HEK293T (cell line): ENCODE data around the gene PPIE.
"Not testable (repeated sequence)": the region's sequence is repeated elsewhere in the genome, so short reads cannot be mapped to it uniquely, and the experiment has no call there.

Experiments used
- CTCF ChIA-PET: fragments of 350-600 bp; formaldehyde crosslinking; extraction: SDS; loops from one replicate; lab custom pipeline; 2021; ENCODE audit warnings: antibody characterized with exemption, inconsistent platforms; lab: Yijun Ruan, JAX
- POLR2A ChIA-PET: fragments of 350-600 bp; formaldehyde crosslinking; extraction: SDS; loops from one replicate; lab custom pipeline; 2020; ENCODE audit warnings: antibody characterized with exemption, inconsistent platforms; lab: Yijun Ruan, JAX
- DNase-seq: peaks from one replicate; pipeline ENCODE4 v3.0.0; 2012; ENCODE audit warnings: mixed read lengths; ENCODE audit errors: extremely low spot score
- ARNT ChIP-seq: fragments of 450-650 bp; IDR thresholded peaks from 2 replicates; pipeline ENCODE4 v1.6.1; 2017; ENCODE audit warnings: mild to moderate bottlenecking
- BHLHE40 ChIP-seq: fragments of 450-650 bp; IDR thresholded peaks from 2 replicates; pipeline ENCODE4 v1.6.1; 2016; ENCODE audit warnings: mild to moderate bottlenecking, moderate library complexity, borderline replicate concordance
- CTBP1 ChIP-seq: fragments of 450-650 bp; IDR thresholded peaks from 2 replicates; pipeline ENCODE4 v1.6.1; 2016; ENCODE audit warnings: borderline replicate concordance
- ELF4 ChIP-seq: fragments of 450-650 bp; IDR thresholded peaks from 2 replicates; pipeline ENCODE4 v1.6.1; 2017; ENCODE audit warnings: antibody characterized with exemption
- FOXA1 ChIP-seq: fragments of 450-650 bp; IDR thresholded peaks from 2 replicates; pipeline ENCODE4 v1.6.1; 2016; ENCODE audit warnings: mild to moderate bottlenecking
- FOXM1 ChIP-seq: fragments of 450-650 bp; IDR thresholded peaks from 2 replicates; pipeline ENCODE4 v1.6.1; 2017; ENCODE audit warnings: mild to moderate bottlenecking, borderline replicate concordance
- HDGF ChIP-seq: fragments of 450-650 bp; IDR thresholded peaks from 2 replicates; pipeline ENCODE4 v1.6.1; 2017; ENCODE audit warnings: antibody characterized with exemption, borderline replicate concordance
- L3MBTL2 ChIP-seq: fragments of 450-650 bp; conservative IDR thresholded peaks from 2 replicates; pipeline ENCODE4 v1.6.1; 2016; ENCODE audit warnings: mild to moderate bottlenecking
- LEF1 ChIP-seq: fragments of 450-650 bp; IDR thresholded peaks from 2 replicates; pipeline ENCODE4 v1.6.1; 2017; ENCODE audit warnings: mild to moderate bottlenecking, borderline replicate concordance
- NFRKB ChIP-seq: fragments of 450-650 bp; IDR thresholded peaks from 2 replicates; pipeline ENCODE4 v1.6.1; 2016; ENCODE audit warnings: mild to moderate bottlenecking, moderate library complexity
- SP1 ChIP-seq: fragments of 450-650 bp; IDR thresholded peaks from 2 replicates; pipeline ENCODE4 v1.6.1; 2017
- SUZ12 ChIP-seq: fragments of 450-650 bp; IDR thresholded peaks from 2 replicates; pipeline ENCODE4 v1.6.1; 2016; ENCODE audit warnings: mild to moderate bottlenecking
- TARDBP ChIP-seq: fragments of 450-650 bp; IDR thresholded peaks from 2 replicates; pipeline ENCODE4 v1.6.1; 2016
- ZNF384 ChIP-seq: fragments of 450-650 bp; IDR thresholded peaks from 2 replicates; pipeline ENCODE4 v1.6.1; 2016

The PPIE gene

DNA sequence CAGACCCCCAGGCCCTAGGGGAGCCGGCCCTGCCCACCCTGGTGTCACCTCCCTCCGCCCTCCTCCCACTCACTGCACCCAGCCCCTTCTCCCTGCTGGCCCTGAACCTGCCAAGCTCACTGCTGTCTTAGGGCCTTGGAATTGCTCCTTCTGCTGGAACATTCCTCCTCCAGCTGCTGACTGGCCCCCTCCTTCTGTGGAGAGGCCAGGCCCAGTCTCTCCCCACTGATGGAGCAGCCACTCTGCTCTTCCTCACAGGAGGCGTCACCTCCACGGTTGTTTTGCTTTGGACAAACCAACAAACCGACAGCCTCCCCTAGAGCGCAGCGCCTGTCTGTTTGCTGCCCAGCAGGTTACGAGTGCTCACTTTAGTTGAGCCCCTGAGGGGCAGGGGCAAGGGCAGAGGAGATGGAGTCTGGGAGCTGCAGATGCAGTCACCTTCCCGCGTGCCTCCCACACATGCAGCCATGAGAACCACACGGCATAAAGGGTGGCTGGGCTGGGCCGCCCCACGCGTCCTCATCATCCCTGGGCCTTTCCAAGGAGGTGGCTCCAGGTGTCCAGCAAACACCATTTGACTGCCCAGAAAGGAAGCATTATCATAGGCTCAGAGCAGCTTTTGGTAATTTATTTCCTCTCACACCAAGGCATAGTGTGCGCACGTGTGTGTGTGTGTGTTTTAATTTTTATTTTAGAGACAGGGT lies 23.0 kb downstream of the PPIE start:
- POLR2A ChIA-PET, result no interaction called here
- DNase-seq, result no peak

DNA sequence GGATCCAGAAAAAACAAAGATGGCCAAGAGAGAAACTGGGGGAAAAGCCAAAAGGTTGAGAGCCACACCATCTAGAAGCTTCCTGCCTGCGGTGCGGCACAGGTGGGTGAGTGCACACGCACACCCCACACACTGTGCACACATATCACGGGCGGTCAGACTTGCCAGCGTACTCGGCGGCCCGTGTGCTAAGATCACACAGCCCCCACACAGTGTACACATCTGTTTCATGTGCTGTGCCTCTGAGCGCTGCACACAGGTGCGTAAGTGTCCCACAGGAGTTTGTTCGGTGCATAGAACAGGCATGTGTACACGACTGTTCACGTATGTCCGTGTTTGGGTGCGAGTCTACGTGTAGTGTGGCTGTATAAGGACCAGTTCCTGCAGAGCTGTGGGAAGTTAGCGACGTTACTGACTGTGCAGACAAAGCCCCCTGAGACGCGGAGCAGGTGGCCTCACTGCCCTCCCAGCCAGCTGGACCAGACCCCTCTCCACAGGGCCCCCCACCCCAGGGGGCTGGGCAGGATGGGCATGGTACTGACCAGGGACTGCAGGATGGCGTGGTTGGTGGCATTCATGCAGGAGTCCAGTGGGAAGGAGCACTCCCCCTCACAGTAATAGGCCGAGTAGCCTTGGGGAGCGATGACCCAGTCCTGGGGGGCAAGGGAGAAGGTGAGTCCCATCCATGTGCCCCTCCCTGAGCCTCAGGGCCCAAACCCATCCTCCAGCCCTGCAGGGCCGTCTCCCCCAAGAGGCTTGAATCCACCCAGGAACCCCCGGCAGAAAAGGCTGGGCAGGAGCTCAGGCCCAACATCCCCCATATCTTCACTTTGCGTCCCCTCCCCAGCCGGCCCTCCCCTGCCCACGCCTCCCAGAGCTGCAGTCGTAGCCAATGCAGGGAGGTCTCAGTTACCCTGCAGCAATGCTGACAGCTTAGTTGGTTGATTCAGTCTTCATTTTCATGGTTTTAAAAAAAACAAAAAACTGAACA lies 24.2 kb downstream of the PPIE start:
- TF ChIP-seq FOXM1 (no peak), FOXA1 (no peak), ARNT (no peak), TARDBP (no peak), ZNF384 (no peak), HDGF (no peak), ELF4 (no peak), SUZ12 (no peak), CTBP1 (no peak), BHLHE40 (no peak), NFRKB (no peak), LEF1 (no peak), SP1 (no peak)
- DNase-seq, result no peak
- POLR2A ChIA-PET, result no interaction called here

More for the DNA sequence above, 23.0 kb downstream of the PPIE start:
- TF ChIP-seq L3MBTL2 (no peak), ARNT (no peak)
- CTCF ChIA-PET, result no interaction called here

DNA sequence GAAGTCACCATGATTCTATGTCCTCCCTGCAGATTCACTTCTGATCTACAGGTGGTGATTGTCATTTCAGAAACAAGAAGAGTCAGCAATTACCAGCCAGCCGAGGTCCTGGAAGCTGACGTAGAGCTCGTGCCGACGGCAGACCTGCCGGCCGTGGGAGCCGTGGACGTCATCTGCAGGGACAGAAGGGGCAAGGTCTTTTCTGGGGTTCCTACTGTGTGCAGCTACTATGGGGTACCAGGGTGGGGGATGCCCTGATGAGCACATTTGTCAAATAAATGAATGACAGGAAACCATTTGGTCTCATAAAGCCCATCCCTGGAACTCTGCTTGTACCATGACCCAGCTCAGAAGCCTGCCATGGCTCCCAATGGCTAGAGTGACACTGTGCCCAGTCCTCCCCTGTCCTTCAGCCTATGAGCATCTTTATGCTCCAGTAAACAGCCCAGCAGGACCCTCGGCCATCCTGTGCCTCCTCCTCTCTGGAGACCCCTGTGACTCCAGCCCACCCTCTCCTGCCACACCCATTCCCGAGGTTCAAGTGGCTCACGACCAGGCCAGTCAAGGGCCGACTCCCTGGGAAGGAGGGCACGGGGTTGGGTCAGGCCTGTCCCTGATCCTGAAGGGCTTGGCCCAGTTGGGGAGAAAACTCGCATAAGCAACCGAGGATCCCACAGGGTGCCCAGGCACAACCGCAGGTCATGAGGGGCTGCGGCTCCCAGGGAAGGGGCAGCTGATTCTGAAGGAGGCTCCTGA lies 25.1 kb downstream of the PPIE start:
- CTCF ChIA-PET, DNase-seq, POLR2A ChIA-PET: not testable (repeated sequence)

More for the DNA sequence above, 24.2 kb downstream of the PPIE start:
- CTCF ChIA-PET, result no interaction called here

DNA sequence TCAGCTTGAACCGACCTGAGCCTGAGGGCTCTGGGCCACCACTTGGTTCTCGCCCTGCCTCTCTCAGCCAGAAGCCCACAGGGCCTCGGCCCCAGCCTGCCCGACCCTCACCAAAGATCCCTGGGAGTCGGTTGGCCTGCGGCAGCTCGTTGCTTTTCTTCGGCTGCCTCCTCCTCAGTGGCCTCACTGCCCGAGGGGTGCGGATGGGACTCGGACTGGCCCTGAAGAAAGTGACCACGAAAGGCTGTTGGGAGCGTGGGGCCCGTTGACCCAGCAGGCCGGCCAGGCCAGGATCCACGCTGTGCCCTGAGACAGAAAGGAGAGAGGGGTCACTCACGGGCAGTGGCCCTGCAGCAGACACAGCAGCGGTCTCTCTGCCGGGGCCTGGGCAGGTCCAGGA lies 25.8 kb downstream of the PPIE start:
- DNase-seq, POLR2A ChIA-PET, CTCF ChIA-PET: not testable (repeated sequence)

DNA sequence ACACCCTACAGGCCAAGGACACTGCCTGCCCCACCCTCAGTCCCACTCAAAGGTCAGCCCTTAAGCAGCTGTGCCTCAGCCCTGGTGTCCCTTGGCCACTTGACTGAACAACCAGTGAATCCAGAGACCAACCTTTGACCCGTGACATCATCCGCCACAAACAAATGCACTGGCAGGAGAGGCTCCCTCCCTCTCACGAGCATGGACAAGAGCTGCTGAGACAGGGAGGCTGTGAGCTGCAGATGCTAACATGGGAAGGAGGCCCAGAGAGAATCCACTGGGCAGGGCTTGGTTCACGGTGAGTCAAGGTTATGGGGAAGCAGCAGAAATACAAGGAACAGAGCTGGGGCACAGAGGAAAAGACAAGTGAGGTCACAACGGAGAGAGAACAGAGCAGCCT lies 27.8 kb downstream of the PPIE start:
- POLR2A ChIA-PET, result not testable (repeated sequence)

DNA sequence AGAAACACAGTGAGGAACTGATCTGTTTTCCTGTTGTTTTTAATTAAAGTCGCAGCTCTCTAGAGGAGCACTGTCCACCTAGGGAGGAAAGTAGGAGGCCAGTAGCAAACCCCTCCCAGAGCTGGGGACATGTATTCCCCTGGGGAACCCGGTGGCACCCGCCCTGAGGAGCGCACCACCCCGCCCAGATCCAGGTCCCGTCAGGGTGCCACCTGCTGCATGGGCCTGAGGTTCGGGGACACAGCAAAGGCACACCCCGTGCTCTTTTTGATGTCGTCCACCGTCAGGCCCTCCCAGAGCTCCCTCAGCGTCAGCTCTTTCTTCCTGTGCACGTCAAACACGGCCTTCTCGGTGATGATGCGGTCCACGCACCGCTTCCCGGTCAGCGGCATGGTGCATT lies 30.8 kb downstream of the PPIE start:
- DNase-seq, CTCF ChIA-PET, POLR2A ChIA-PET: not testable (repeated sequence)

More for the DNA sequence above, 27.8 kb downstream of the PPIE start:
- CTCF ChIA-PET, DNase-seq: not testable (repeated sequence)

DNA sequence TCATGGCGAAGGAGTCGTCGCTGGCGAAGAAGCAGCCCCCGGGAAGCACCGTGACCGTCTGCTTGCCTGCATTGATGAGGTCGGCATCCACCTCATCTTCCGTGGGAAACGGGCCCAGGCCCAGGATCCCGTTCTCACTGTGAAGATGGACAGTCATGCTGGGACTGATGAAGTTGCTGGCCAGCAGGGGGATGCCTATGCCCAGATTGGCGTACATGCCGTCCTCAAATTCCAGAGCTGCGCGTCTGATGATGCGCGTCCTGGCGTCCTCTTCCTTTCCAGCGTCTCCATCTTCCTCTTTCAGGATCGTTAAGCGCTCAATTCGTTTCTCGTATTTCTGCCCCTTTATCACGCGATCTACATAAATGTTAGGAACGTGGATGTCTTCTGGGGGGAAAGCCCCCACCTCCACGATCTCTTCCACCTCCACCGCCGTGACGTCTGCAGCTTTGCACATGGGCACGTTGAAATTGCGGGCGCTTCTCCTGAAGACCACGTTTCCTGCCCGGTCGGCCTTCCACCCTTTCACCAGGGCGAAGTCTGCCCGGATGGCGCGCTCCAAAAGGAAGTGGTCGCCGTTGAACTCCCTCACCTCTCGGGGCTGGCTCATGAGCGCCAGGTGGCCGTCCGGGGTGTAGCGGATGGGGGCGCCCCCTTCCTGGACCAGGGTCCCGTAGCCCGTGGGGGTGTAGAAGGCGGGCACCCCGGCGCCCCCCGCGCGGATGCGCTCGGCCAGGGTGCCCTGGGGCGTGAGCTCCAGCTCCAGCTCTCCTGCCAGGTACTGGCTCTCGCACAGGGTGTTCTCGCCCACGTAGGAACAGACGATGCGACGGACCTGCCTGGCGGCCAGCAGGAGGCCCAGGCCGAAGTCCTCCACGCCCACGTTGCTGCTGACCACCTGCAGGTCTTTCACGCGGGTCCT lies 31.7 kb downstream of the PPIE start:
- CTCF ChIA-PET, DNase-seq, POLR2A ChIA-PET: not testable (repeated sequence)

DNA sequence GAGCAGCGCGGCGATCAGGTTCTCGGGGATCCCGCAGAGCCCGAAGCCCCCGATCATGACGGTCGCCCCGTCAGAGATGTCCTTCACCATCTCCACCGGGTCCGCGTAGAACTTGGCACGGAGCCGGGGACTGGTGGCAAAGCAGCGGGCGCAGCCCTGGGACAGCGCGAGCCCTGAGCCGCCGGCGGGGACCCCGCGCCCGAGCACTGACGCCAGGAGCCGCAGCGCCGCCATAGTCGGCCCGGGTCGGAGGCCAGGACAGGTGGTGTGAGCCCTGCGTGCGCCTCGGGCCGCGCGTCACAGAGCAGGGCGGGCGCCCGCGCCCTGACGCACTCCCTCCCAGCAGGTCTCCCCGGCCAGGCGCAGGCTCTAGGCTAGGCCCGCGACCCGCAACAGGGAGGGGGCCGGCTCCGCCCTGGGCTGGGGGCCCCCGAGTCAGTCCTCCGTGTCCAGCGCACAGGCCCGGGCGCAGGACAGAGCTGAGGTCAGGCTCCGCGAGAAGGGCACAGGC lies 32.4 kb downstream of the PPIE start, which contains the start of gene OXCT2:
Gene OXCT2 (minus strand): TSS at position 327 of the 511 bp plus-strand sequence. CDS start 93 bp downstream, at position 234.
- POLR2A ChIA-PET, DNase-seq, CTCF ChIA-PET: not testable (repeated sequence)

DNA sequence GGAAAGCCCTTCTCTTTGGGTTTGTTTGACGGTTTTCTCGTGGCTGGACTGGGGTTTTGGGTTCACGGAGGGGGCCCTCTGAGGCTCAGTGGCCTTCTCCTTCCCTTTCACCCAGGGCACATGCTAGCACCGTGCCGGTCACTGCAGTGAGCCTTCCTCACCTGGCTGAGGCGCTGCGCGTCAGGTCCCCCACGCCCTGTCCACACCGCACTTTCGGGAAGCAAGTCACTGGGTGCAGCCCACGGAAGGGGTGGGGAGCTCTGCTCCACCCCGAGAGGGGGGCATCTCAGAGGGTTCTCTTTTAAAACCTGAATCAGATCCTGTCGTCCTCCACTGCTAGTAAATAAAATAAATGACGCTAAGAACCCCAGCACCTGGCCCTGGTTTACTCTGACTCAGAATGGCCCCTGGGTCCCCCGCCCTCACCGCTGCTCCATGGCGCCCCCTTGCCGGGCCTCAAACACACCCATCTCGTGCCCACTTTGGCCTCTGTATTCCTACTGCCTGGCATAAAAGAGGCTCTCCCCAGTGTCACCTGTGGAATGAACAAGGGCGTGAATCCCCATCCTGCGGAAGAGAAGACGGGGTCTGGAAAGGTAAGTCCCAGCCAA lies 34.8 kb downstream of the PPIE start:
- CTCF ChIA-PET, POLR2A ChIA-PET, DNase-seq: not testable (repeated sequence)

DNA sequence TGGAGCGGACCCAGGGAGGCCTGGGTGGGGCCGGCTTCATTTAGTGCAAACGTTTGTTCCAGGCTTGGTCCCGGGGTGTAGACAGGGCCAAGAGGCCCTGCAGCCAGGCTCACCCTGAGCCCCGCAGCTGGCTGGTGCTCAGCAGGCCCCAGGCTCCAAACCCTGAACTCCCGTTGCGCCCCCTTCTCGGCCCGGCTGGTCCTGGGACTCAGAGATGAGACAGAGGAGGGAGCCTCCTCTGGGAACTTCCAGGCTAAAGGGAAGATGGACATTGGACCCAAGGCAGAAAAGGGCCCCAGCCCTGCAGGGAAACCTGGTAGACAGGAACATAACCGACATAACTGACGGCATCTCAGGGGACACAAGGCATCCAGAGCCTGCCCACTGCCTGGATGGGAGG lies 36.5 kb downstream of the PPIE start:
- POLR2A ChIA-PET, CTCF ChIA-PET, DNase-seq: not testable (repeated sequence)

DNA sequence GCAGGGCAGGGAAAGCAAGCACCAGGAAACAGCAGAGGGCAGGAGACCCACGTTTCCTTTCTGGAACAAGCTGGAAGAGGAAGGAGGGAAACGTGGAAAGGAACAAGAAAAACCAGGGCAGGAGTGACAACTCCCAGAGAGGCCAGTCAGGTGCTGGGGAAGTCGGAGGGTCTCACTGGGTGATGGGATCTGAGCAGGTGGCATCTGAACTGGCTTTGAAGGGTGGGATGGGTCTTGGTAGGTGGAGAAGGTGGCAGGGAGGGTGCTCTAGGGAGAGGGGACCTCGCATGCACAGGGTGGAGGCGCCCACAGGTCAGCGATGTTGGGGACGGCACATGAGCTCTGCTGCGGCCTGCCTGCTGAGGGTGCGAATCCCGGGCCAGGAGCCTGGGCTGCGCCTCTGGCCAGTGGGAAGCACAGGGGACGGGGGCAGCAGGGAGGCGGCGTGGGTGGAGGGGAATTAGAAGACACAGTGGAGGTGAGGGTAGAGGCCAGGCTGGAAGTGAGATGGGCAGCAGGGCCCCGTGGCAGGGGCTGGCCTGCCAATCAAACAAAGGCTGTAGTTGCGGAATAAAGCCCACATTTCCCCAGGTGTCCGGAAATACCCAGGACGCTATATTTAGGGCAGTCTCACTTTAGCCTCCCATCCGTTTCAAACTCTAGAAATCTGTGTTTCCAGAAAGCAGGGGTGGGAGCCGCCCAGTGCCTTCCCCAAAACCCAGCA lies 37.2 kb downstream of the PPIE start:
- POLR2A ChIA-PET, CTCF ChIA-PET, DNase-seq: not testable (repeated sequence)
